Activated CD4-positive, alpha-beta T cell treated with anti-CD3 and anti-CD28 coated beads for 48 hours (primary cell): ENCODE results near the gene ANK3.

Experiments used
- DNase-seq: peaks from one replicate; pipeline ENCODE4 v3.0.0-alpha.2; 2020

ANK3 gene

GRCh38 chr10:60162631-60163030, 227.0 kb downstream of the ANK3 start:
- no peak for DNase-seq

DNA sequence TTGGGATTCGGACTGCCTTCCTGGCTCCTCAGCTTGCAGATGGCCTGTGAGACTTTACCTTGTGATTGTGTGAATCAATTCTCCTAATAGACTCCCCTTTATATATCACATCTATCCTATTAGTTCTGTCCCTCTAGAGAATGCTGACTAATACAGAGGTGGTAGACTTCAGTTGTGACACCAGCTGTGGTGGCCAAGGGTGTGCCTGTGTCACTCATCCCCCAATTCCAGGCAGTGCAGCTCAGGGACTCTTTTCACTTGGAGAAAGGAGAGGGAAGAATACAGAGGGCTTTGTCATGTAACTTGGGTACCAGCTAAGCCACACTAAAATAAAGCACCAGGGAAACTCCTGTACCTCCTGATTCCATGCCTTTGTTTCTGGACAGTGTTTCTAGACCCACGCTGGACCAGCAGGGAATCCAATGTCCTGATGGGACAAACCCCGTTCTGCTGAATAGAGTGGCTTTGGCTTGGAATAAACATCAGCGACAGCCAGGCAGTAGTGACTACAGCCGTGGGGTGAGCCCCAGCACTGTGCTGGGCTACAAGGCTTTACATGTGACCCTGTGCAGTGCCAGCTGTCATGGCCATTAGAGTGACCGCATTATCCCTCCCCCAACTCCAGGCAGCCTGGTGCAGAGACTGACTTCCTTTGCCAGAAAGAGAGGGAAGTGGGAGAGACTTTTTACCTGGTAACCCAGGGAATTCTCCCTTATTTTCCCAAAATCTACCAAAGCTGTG, 233.6 kb downstream of the ANK3 start:
- no peak for DNase-seq

- no peak for DNase-seq
These were observed 234.4 kb downstream of the ANK3 start for GRCh38 chr10:60155099-60155877.

DNA sequence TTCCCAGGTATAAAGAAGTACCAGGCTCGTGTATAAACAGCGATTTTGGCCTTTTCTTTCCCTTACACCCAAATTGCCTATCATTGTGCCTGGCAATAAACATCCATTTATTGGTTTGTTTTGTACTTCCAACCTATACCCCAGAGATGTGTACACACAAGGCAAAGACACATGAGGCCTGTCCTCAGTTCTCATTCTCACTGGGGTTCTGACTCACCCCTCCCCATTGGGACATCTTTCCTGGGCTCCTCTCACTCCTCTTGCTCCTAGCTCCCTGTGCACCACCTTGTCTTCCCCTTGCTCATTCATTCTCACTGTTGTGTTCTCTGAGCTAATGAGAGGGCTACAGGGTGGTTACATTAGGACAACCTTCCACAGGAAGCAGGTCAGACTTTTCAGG, 240.7 kb downstream of the ANK3 start:
- DNase-seq, result no peak

GRCh38 chr10:60148266-60148840, 241.3 kb downstream of the ANK3 start:
- DNase-seq, result no peak

- DNase-seq, result no peak
These were observed 242.0 kb downstream of the ANK3 start for GRCh38 chr10:60147576-60148265.

- DNase-seq, result no peak
These were observed 242.7 kb downstream of the ANK3 start for GRCh38 chr10:60147025-60147424.

DNA sequence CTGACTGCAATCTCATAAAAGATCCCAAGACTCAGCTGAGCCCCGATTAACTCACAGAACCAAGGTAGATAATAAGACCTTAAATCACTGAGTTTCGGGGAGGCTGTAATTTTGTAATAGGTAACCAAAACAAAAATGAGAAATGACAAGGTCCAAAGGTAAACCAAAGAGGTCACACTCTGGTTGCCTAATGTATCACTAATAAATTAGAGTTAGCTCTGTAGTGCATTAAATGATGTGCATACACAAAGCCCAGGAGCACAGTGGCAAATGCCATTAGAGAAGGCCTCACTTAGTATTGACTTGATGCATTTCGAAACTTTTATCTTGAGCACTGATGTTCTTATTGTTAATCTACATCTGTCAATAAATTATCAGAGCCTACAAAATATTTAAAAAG, 245.6 kb downstream of the ANK3 start:
- no peak for DNase-seq

DNA sequence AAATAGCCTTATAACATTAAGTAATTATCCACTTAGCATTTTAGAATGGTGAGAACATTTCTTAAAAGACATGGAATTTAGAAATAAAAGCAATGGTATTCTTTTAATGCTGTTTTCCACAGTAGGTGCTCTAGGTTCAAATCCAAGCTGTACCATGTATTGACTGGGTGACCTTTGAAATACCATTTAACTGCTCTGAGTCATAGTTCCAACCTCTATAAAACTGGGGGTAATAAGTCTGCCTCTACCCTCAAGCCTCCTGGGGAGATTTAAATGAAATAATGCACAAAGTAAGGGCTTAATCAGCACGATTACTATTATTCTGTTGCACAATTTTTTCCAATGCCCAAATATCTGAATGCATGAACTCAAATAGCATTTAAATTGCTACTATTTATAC, 246.9 kb downstream of the ANK3 start:
- DNase-seq, result no peak

DNA sequence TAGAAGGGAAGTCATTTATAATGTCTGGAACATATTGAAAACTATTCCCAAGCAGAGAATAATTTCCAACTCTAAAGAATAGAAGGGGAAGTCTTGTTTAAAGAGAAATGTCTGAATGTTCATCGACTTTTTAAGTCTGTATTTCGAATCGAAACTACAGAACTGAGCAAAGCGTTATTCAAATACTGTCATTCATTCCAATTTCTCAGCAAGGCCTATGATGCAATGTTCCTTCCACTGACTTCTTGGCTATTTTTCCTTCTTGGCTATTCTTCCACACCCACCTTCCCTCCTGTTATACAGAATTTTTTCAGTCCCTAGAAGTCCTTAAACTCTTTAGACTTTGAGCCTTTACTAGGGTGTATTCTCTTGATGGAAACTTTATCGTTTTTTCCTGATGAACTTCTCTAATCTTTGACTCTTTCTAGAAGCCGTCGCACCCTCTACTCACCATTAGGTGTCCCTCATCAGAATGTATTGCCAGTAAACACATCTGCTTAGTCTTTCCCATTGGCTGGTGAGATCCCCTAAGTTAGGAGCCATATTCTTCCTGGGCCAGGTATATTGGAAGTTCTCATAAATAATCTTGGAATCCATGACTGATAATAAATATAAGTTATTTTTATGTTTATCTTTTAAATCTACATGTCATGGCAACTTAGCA, 247.6 kb downstream of the ANK3 start:
- no peak for DNase-seq

DNA sequence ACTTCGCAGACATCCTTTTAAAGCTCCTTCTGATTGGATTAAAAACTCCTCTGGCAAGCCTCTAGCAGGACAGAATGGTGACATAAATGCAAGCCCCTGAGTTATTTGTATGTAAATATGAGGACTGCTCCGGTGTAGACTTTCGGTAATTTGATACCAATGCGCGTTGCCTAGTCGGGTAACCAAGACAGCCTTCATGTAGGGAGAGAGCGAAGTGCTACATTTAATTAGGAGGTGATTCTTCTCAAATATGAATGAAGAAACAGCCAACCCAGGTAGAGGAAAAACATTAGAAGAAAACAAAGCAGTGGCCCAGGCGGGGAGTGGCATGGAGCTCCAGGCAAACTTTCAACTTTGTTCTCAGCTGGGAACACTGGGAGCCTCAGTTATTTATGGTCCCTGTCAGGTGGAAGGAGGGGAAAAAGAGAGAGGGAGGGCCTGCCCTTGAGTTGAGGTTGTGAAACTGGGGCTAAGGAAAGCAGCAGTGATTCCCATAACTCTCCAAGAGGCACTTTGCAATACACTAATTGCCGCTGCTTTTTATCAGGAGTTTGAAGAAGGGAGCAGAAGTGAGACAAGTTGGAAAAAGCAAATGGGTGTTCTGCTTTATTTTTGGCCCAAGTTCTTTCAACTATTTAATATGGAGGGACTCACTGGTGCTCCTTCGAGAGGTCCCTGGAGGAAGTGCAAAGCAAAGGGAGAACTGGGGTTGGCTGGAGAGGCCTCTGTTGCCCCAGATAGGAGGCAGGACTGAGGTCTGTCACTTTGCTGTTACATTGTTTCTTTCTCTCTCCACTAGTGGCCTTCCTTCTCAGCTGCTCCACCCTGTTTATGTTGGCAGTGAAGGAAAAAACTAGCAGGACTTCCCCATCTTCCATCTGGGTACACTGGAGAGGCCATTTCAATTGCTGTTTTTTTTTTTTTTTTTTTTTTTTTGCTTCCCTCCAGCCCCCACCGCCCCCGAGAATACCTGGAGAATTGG, 248.7 kb downstream of the ANK3 start:
- no peak for DNase-seq

GRCh38 chr10:60139798-60140566, 249.7 kb downstream of the ANK3 start:
- no peak for DNase-seq

- DNase-seq, result no peak
These were observed 250.4 kb downstream of the ANK3 start for GRCh38 chr10:60139290-60139689.

DNA sequence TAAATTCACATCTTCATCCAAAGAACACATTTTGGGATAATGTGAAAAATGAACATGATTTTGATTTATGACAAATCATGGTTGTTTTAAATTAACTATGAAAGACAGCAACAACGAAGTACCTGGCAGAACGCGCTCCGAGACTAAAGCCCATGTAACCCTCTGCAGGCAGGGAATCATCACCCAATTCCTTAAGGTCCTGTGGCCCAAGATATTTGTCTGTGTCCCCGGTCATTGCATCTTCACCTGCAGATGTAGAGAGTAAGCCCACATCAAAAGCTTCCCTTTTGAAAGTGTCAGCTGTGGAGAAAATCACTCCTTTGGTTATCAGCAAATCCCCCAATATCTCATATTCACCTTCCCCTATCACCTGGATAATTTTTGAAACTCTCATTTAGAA, 250.8 kb downstream of the ANK3 start:
- no peak for DNase-seq

GRCh38 chr10:60138026-60138425, 251.6 kb downstream of the ANK3 start:
- DNase-seq, result no peak

GRCh38 chr10:60137292-60137992, 252.2 kb downstream of the ANK3 start:
- no peak for DNase-seq

- no peak for DNase-seq
These were observed 254.7 kb downstream of the ANK3 start for GRCh38 chr10:60135020-60135419.

DNA sequence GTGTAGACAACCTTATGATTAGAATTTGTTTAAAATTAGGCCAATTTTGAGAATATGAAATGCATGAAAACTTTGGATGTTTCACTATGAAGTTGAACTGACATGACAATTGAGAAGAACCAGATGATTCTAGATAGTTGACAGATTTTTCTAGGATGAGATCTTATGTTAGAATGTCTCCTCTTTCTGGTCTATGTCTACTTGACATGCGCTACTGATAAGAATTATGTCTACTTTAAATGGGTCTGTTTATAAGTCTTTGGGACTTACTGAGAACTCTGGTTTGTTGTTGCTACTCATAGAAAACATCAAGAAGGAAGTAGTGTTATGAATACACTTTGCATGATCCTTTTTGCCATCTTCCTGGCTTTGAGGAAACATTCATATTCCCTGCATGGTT, 255.1 kb downstream of the ANK3 start:
- DNase-seq, result no peak

GRCh38 chr10:60130130-60130579, 259.5 kb downstream of the ANK3 start:
- no peak for DNase-seq

- no peak for DNase-seq
These were observed 263.8 kb downstream of the ANK3 start for GRCh38 chr10:60125895-60126294.
